Right kidney (tissue), 1 donor: Measurements from ENCODE around the gene TAS2R31.

Source experiments
- DNase-seq: peaks from one replicate; pipeline ENCODE4 v3.0.0-alpha.2; 2016

TAS2R31 gene

GRCh38 chr12:10998204-10998603 lies 33.0 kb downstream of the TAS2R31 start, which contains the start of gene TAS2R20:
Gene TAS2R20 (minus strand): TSS chr12:10998304. CDS start chr12:10997875, 429 bp downstream.
- no peak for DNase-seq

GRCh38 chr12:10994307-10994706 lies 36.9 kb downstream of the TAS2R31 start:
- DNase-seq, result no peak

- DNase-seq, result no peak
Observed at GRCh38 chr12:10989107-10989506, 42.1 kb downstream of the TAS2R31 start.

GRCh38 chr12:10986812-10987211 lies 44.4 kb downstream of the TAS2R31 start, which contains the start of gene TAS2R50:
Gene TAS2R50 (minus strand): TSS chr12:10986912. CDS start chr12:10986860, 52 bp downstream.
- DNase-seq, result no peak

- DNase-seq, result no peak
Observed at GRCh38 chr12:10982244-10982643, 49.0 kb downstream of the TAS2R31 start.
